Choroid plexus epithelial cell (primary cell): ENCODE data around the gene ITGB8.

Source experiments
- DNase-seq: peaks from one replicate; pipeline ENCODE4 v3.0.0-alpha.2; 2010; ENCODE audit warnings: low read depth
- H3K4me3 ChIP-seq: 2 replicates; pipeline ENCODE4 v1.5.1; 2011; ENCODE audit warnings: low read depth, mild to moderate bottlenecking, control low read depth, low read length, moderate library complexity
- TF ChIP-seq, protein P1 (sequence below): conservative IDR thresholded peaks from 2 replicates; pipeline ENCODE4 v1.5.1; 2011; ENCODE audit warnings: low read depth, mild to moderate bottlenecking, control low read depth, inconsistent platforms, low read length, moderate library complexity

Gene ITGB8

DNA sequence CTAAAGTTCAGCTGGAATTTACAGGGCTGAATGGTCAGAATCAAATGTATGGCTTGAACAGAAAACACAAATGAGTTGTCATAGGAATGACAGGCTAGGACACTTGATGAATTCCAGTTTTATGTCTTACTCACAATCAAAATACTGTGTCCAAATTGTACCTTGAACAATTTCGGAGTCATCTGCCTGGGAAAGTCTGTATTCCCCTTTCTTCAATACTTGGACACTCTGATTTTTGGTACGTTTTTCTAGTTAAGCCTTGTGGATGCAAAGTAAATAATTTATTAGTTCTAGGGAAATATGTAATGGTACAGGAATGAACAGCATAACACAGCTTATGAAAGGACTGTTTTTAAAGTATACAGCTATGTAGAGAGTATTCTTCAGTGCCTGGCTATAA lies 100.4 kb downstream of the ITGB8 start:
- TF ChIP-seq, protein P1, sequence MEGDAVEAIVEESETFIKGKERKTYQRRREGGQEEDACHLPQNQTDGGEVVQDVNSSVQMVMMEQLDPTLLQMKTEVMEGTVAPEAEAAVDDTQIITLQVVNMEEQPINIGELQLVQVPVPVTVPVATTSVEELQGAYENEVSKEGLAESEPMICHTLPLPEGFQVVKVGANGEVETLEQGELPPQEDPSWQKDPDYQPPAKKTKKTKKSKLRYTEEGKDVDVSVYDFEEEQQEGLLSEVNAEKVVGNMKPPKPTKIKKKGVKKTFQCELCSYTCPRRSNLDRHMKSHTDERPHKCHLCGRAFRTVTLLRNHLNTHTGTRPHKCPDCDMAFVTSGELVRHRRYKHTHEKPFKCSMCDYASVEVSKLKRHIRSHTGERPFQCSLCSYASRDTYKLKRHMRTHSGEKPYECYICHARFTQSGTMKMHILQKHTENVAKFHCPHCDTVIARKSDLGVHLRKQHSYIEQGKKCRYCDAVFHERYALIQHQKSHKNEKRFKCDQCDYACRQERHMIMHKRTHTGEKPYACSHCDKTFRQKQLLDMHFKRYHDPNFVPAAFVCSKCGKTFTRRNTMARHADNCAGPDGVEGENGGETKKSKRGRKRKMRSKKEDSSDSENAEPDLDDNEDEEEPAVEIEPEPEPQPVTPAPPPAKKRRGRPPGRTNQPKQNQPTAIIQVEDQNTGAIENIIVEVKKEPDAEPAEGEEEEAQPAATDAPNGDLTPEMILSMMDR, result no peak
- DNase-seq, result no peak
- no peak overlapping the region for H3K4me3 ChIP-seq

DNA sequence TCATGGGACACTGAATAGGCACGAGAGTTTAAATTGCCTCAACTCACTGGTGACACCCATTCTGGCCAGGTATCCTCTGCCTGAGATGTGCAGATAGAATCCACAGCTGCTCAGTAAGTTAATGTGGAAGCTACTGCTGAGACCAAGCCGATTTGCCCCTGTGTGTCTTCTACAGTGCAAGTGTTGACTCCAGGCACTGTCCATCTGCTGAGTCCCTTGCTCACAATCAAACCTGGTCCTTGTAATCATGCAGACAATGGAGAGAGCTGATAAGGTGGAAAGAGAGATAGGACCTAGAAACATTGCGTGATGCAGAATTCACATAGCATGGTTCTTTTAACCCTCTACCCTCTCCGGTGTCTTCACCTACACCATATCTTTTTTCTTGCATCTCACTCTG lies 101.4 kb downstream of the ITGB8 start:
- DNase-seq, result no peak
- H3K4me3 ChIP-seq, result no peak overlapping the region
- TF ChIP-seq, protein P1, result no peak

DNA sequence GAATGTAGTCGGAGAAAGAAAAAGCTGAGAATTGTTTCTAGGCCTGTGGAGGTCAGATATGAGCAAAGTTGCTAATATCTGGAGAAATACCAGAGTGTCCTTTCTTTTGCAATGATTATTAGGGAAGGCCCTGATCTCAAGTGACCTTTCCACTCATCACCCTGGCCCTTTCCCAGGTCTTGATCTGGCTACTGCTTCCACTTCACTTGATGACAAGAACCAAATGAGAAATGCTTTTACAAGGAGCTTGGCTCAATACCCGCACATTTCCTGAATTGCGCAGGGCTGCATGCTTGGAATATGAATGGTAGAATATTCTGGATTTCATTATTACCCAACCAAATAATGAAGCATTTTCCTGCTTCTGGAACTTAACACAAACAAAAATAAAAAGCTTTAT lies 104.6 kb downstream of the ITGB8 start:
- no peak for DNase-seq

DNA sequence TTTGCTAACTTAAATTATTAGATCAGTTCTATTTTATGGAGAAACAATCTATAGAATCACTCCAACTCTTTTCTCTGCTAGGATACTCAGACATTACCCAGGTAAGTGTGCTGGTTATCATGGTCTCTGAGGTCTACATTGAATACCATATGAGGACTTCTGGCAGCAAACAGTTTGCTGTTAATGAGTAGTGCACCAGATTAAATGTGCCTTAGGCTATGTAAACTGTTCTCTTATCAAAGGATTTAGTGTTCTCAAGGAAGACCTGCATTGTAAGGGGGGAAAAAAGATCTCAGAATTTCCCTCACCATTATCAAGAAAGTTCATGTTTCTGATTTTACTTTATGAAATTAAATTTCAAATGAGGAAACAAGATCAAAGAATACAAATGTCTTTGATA lies 107.5 kb downstream of the ITGB8 start:
- TF ChIP-seq, protein P1, result no peak
- H3K4me3 ChIP-seq, result no peak overlapping the region
- DNase-seq, result no peak

More for the DNA sequence above, 104.6 kb downstream of the ITGB8 start:
- H3K4me3 ChIP-seq, result no peak overlapping the region
- TF ChIP-seq, protein P1, result no peak

DNA sequence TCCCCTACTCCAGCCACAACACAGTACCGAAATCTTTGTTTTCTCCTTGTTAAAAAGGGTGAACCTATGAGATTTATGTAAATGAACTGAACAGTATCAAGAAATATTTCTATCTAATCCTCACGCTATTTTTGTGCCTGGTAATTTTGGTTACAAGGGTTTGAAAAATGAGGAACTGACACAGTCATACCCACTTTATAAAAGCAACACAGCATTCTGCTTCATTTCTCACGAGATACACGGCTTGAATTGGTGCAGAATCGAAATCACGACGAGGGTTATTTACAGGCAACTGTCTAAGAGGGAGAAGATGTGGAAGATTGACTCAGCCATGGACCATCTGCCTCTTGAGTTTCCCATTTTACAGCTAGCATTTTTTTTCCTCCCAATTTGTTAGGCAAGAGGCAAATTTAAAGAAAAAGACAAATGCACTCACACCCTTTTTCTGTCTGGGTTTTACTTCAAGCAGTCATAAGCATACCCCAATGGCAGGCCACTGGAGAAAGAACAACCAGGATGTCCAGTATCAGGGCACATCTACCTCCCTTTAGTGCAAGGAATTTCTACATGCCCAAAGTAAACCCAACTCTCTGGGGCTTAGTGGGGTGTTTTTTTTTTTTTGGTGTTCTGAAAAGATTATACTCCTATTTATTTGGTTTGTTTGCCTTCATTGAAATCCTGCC lies 108.1 kb downstream of the ITGB8 start:
- H3K4me3 ChIP-seq, result no peak overlapping the region
- DNase-seq, result no peak
- TF ChIP-seq, protein P1, result no peak

DNA sequence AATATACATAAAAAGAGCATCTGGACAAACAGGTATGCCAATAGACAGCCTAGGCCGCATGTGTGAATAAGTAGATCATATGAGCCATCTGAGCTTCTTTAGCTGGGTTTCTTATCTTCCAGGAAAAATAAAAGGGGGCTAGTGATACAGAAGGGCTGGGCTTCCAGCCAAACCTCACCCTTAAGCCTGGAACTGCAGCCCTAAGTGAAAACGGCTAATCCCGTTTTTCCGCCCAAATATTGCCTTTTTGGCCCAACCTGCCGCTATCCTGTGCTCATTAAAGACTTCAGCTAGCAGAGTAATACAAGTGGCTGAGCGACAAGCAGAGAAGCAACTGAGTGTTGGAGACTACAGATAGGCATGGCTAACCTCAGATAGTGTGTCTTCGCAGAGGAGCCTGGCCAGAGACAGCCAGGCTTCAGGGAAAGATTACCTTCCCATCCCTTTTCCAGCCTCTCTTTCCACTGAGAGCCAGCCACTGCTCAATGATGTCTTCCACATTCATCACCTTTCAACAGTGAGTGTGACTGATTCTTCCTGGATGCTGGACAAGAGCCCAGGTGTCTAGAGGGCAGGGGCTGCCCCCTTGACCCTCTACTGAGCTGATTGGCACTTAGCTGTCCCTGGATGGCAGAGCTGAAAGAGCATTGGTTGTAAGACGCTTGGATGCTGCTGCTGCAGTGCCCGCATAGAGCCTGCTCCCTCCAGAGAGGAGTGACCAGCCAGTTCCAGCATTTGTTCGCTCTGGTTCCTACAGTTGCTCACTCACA lies 108.9 kb downstream of the ITGB8 start:
- no peak overlapping the region for H3K4me3 ChIP-seq
- no peak for DNase-seq
- TF ChIP-seq, protein P1, result no peak
